ENCODE data around the gene MAP2K3. TPM values are rescaled to one million over a fixed set of nuclear protein-coding genes. Genes with fewer than 3 reads are reported as not detected.

MAP2K3 gene
- total and polyA plus RNA-seq, 2 of the 8 experiments (the other 6 are each of a cell fraction or from before 2014, with no cell fraction given): 16.9 to 33.5 TPM

GRCh38 chr17:21276264-21276588 is 8.3 kb upstream of the MAP2K3 start:
- Histone ChIP-seq H3K4me3 (ENCODE audit: extremely low read depth in 1 of 4, insufficient read depth in 2 of 4, low read depth in 3 of 4, low read length in 4 of 4) (peak overlapping the region in 2 of 4 experiments; percentile 23 to 68; a peak in 4 of 8 replicates), H3K14ac (ENCODE audit: insufficient read length) (no peak overlapping the region), H3K79me2 (ENCODE audit: control insufficient read depth in 1 of 2, insufficient read depth in 2 of 2, low read length in 2 of 2) (no peaks in the 10 kb centered on the region), H3K9me3 (ENCODE audit: insufficient read depth in 2 of 2, low read depth in 1 of 2, low read length in 1 of 2) (no peaks in the 10 kb centered on the region), H3K18ac (ENCODE audit: extremely low read depth, low read length) (0 out of 2 replicates have a peak overlapping the region, but pooled peaks have one; percentile 39), H2BK120ac (replicated peaks; ENCODE audit: low read depth, low read length) (no peak overlapping the region), H2AFZ (ENCODE audit: low read length) (no peak overlapping the region), H3K79me1 (ENCODE audit: low read depth, low read length) (no peaks in the 10 kb centered on the region; the same call in 1 of the 2 replicates), H3K23me2 (ENCODE audit: low read depth, low read length) (peaks cover 7% of the 10 kb centered on the region; the same call in 1 of the 2 replicates), H3K4ac (replicated peaks; ENCODE audit: insufficient read length, low read depth, low read length) (no peak overlapping the region), H4K20me1 (replicated peaks in 1 of 2; ENCODE audit: control insufficient read depth in 1 of 2, insufficient read depth in 2 of 2, low read length in 2 of 2) (no peaks in the 10 kb centered on the region), H4K91ac (replicated peaks; ENCODE audit: insufficient read length, low read length) (no peak overlapping the region), H3K27me3 (replicated peaks in 1 of 4; ENCODE audit: control insufficient read depth in 3 of 4, extremely low read depth in 1 of 4, insufficient read depth in 3 of 4, low read length in 3 of 4) (peaks cover 3 to 27% (median 15%) of the 10 kb centered on the region in 4 experiments), H4K5ac (ENCODE audit: insufficient read length, low read depth, low read length) (no peak overlapping the region), H2AK5ac (ENCODE audit: low read depth, low read length) (no peak overlapping the region), H3K4me2 (ENCODE audit: insufficient read depth in 1 of 2, low read depth in 2 of 2, low read length in 2 of 2) (peak overlapping the region; percentile 66 to 77), H3K4me1 (replicated peaks in 1 of 4; ENCODE audit: control insufficient read depth in 3 of 4, insufficient read depth in 4 of 4, low read length in 3 of 4) (peaks cover 0 to 4% (median 0%) of the 10 kb centered on the region in 4 experiments; a peak in 3 of 7 replicates), H4K8ac (ENCODE audit: extremely low read depth, insufficient read depth, low read length) (no peak overlapping the region; the same call in 1 of the 2 replicates), H2BK12ac (ENCODE audit: low read depth, low read length) (no peak overlapping the region), H3K36me3 (ENCODE audit: control insufficient read depth in 2 of 4, insufficient read depth in 4 of 4, low read length in 3 of 4) (no peaks in the 10 kb centered on the region), H3K9ac (replicated peaks in 1 of 4; ENCODE audit: extremely low read depth in 1 of 4, low read depth in 3 of 4, low read length in 3 of 4) (no peak overlapping the region), H2BK20ac (ENCODE audit: low read length) (no peak overlapping the region), H3K27ac (ENCODE audit: low read depth, low read length) (no peak overlapping the region), H3K23ac (ENCODE audit: insufficient read length) (no peak overlapping the region), H2BK15ac (ENCODE audit: low read length) (no peak overlapping the region), H2BK5ac (ENCODE audit: low read depth, low read length) (0 out of 2 replicates have a peak overlapping the region, but pooled peaks have one; percentile 52), H3K56ac (replicated peaks; ENCODE audit: insufficient read length, low read depth, low read length) (no peak overlapping the region)
- FAIRE-seq: no peak
- no peak for DNase-seq (ENCODE audit: low read depth in 1 of 2, low spot score in 2 of 2)
- ChIA-PET POLR2A (ENCODE audit: partially characterized antibody) (interaction anchor here (0.6 to 1.6 kb wide), 6 partner anchors 8 to 233 kb away, joined by 3 to 6 read pairs (median 4); partner anchors contain the start of gene USP22), CTCF (ENCODE audit: partially characterized antibody) (interaction anchor here (0.8 to 3.0 kb wide), 16 partner anchors 9 to 236 kb away, joined by 3 to 11 read pairs (median 5); no protein-coding TSS in a partner anchor)
- TF ChIP-seq E2F6 (IDR thresholded peaks at IDR 0.05) (peak; percentile 78), MAFK (IDR thresholded peaks at IDR 0.05; ENCODE audit: low read depth, low read length) (no peak), CTCF (IDR thresholded peaks at IDR 0.05; ENCODE audit: control extremely low read depth in 1 of 3, insufficient read depth in 1 of 3, low read depth in 1 of 3, low read length in 3 of 3) (peak in 1 of 3 experiments; percentile 17; a peak in 1 of 4 replicates), SUZ12 (IDR thresholded peaks at IDR 0.05; ENCODE audit: low read length) (peak; percentile 32; the same call in 1 of the 2 replicates)
- 37% methylated on average over 14 of the region's 17 CpGs; no CpG with 5 or more reads in 1 of the 2 experiments for WGBS, 2 experiments (ENCODE audit: extremely low coverage in 1 of 2, insufficient coverage in 1 of 2, insufficient read length in 1 of 2, insufficient replicate concordance in 2 of 2, low coverage in 1 of 2, low lambda C conversion rate in 2 of 2, missing lambda C conversion rate in 1 of 2)
